ENCODE data around the gene SLC22A14. TPM values are rescaled to one million over a fixed set of nuclear protein-coding genes. Genes with fewer than 3 reads are reported as not detected.
A peak's percentile ranks its signal among the peaks of the same experiment; 100 is the strongest.

The SLC22A14 gene
- total and polyA plus RNA-seq, 8 donors = 0.12 to 0.35 (median 0.14) TPM; not detected in 4

DNA sequence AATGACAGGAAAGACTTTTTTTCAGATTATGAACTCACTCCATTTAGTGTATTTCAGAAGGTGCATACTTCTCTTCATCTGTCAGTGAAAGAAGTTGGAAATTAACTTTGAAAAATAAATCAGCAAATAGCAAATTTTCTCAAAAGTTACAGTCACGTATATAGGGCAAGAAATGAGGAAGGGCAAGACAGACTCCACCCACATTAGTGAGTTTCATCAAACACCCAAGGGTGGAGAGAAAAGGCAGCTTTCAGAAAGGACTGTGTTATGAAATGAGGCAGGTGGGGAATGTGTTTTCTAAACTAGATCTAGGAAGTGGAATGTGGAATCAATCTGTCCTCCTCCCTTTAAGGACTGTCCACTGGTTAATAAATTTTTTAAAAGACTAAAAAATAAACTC lies 13.6 kb upstream of the SLC22A14 start:
- 74 to 88% methylated on average over 1 of the region's 1 CpG for WGBS, 2 donors
- TF ChIP-seq, protein P1, sequence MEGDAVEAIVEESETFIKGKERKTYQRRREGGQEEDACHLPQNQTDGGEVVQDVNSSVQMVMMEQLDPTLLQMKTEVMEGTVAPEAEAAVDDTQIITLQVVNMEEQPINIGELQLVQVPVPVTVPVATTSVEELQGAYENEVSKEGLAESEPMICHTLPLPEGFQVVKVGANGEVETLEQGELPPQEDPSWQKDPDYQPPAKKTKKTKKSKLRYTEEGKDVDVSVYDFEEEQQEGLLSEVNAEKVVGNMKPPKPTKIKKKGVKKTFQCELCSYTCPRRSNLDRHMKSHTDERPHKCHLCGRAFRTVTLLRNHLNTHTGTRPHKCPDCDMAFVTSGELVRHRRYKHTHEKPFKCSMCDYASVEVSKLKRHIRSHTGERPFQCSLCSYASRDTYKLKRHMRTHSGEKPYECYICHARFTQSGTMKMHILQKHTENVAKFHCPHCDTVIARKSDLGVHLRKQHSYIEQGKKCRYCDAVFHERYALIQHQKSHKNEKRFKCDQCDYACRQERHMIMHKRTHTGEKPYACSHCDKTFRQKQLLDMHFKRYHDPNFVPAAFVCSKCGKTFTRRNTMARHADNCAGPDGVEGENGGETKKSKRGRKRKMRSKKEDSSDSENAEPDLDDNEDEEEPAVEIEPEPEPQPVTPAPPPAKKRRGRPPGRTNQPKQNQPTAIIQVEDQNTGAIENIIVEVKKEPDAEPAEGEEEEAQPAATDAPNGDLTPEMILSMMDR (IDR thresholded peaks at IDR 0.05) = no peak
- Histone ChIP-seq H3K27me3 (no peaks in the 10 kb centered on the region), H3K36me3 (no peaks in the 10 kb centered on the region), H3K4me3 (no peak overlapping the region), H3K27ac (no peak overlapping the region), H3K9me3 (no peaks in the 10 kb centered on the region), H3K4me1 (no peaks in the 10 kb centered on the region)
- FAIRE-seq (no peak), DNase-seq (no peak), ATAC-seq (no peak)
- intact Hi-C loops (cut with DNase I) = no loop called here

DNA sequence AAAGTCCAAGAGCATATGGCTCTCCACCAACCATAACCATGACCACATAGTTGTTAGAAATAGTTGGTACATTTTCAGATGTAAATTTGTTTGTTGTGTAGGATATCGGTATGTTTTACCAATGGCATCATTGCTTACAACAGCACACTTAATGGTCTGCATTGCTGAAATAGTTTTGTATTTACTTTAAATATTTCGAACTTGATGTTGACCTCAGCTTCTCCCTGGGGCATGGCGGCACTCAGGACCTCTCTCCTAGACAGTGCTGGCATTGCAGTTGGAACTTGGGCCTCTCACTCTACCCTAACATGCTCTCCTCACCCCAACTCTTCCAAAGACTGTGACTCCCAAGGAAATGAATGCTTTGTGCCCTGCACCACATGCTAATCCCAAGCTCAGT lies 11.5 kb upstream of the SLC22A14 start:
- H3K27me3 ChIP-seq = no peaks in the 10 kb centered on the region
- no peaks in the 10 kb centered on the region for H3K9me3 ChIP-seq
- no peak overlapping the region for H3K27ac ChIP-seq
- no peak overlapping the region for H3K4me3 ChIP-seq
- ATAC-seq = no peak
- no peaks in the 10 kb centered on the region for H3K36me3 ChIP-seq
- DNase-seq = no peak
- intact Hi-C loops (cut with DNase I) = no loop called here
- 85 to 91% methylated on average over 3 of the region's 3 CpGs for WGBS, 2 donors
- no peak for FAIRE-seq
- TF ChIP-seq, protein P1 (IDR thresholded peaks at IDR 0.05) = no peak
- H3K4me1 ChIP-seq = no peaks in the 10 kb centered on the region

DNA sequence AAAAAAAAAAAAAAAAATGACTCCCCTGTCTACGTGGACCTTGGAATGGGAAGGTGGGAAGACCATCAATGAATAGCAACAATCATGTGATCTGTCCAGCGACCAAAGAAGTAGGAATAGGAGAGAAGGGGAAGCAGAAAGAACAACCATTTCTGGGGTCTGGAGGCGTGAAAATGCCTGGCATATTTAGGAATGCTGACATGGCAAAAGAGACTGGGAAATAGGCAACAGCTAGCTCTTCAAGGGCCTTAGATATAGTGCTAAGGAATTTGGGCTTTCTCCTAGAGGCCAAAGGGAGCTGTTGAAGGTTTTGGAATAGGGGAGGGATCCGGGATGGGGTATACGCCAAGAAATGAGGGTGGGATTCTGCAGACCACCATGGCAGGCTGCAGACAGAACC lies 10.5 kb upstream of the SLC22A14 start:
- DNase-seq = no peak
- H3K9me3 ChIP-seq = no peaks in the 10 kb centered on the region
- no peak overlapping the region for H3K4me3 ChIP-seq
- intact Hi-C loops (cut with DNase I) = no loop called here
- TF ChIP-seq, protein P1 (IDR thresholded peaks at IDR 0.05) = no peak
- WGBS, 2 donors = 92 to 97% methylated on average over 5 of the region's 5 CpGs
- H3K36me3 ChIP-seq = no peaks in the 10 kb centered on the region
- H3K4me1 ChIP-seq = no peaks in the 10 kb centered on the region
- H3K27ac ChIP-seq = no peak overlapping the region
- no peak for FAIRE-seq
- no peak for ATAC-seq
- H3K27me3 ChIP-seq = no peaks in the 10 kb centered on the region

DNA sequence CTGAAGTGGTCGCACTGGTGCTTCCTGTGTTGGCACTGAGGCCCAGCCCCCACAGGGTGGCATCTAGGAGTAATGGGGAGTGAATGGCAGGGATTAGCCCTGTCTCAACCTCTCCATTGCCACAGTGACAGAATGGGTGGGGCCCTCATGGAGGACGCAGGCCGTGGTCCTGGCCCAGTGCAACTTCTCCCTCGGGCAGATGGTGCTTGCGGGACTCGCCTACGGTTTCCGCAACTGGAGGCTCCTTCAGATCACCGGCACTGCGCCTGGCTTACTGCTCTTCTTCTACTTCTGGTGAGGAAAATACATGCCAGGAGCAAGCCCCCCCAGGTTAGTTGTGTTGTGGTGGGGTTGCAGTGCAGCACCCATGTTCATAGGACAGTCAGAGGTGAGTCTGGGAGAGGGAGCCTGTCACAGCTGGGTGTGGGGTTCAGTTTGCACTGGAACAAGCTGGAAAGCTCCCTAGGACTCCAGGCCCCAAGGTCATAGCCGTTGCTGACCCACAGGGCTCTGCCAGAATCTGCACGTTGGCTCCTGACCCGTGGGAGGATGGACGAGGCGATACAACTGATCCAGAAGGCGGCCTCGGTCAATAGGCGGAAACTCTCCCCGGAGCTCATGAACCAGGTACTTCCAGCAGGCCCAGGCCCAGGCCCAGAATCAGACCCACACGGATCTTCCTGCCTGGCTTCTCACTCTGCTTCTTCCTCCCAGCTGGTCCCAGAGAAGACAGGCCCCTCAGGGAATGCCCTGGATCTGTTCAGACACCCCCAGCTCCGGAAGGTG lies 7.0 kb upstream of the SLC22A14 start:
- no peak overlapping the region for H3K27ac ChIP-seq
- TF ChIP-seq, protein P1 (IDR thresholded peaks at IDR 0.05) = no peak
- no peak overlapping the region for H3K4me3 ChIP-seq
- H3K27me3 ChIP-seq = no peaks in the 10 kb centered on the region
- H3K4me1 ChIP-seq = no peaks in the 10 kb centered on the region
- H3K9me3 ChIP-seq = no peaks in the 10 kb centered on the region
- peak in 1 of 6 donors; percentile 29 for DNase-seq
- ATAC-seq = peak in 1 of 4 donors; percentile 53
- 79% methylated on average over 21 of the region's 21 CpGs for WGBS, 2 donors
- intact Hi-C loops (cut with DNase I) = no loop called here
- no peaks in the 10 kb centered on the region for H3K36me3 ChIP-seq
- no peak for FAIRE-seq

DNA sequence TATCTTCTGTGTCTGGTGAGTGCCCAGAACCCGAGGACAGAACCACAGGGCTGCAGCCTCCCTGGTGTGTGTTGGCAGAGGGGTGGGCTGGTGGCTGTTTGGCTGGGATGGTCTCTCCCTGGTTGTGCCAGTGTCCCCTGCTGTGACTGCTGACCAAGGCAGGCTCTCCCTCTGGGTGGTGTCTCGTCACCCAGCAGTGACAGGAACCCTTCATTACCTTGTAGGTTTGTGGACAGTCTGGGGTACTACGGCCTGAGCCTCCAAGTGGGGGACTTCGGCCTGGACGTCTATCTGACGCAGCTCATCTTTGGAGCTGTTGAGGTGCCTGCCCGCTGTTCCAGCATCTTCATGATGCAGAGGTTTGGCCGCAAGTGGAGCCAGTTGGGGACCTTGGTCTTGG lies 6.4 kb upstream of the SLC22A14 start:
- ATAC-seq = no peak
- Histone ChIP-seq H3K27me3 (no peaks in the 10 kb centered on the region), H3K9me3 (no peaks in the 10 kb centered on the region), H3K27ac (no peak overlapping the region), H3K4me3 (no peak overlapping the region), H3K36me3 (no peaks in the 10 kb centered on the region), H3K4me1 (no peaks in the 10 kb centered on the region)
- no peak for DNase-seq
- WGBS, 2 donors = 86 to 88% methylated on average over 8 of the region's 8 CpGs
- intact Hi-C loops (cut with DNase I) = no loop called here
- TF ChIP-seq, protein P1 (IDR thresholded peaks at IDR 0.05) = no peak
- FAIRE-seq = no peak
